Measurements from ENCODE around the gene ETV6. TPM values are rescaled to one million over a fixed set of nuclear protein-coding genes. Genes with fewer than 3 reads are reported as not detected.

The ETV6 gene
- total RNA-seq, 1 experiment from 2014 or later = 17.2 TPM

DNA sequence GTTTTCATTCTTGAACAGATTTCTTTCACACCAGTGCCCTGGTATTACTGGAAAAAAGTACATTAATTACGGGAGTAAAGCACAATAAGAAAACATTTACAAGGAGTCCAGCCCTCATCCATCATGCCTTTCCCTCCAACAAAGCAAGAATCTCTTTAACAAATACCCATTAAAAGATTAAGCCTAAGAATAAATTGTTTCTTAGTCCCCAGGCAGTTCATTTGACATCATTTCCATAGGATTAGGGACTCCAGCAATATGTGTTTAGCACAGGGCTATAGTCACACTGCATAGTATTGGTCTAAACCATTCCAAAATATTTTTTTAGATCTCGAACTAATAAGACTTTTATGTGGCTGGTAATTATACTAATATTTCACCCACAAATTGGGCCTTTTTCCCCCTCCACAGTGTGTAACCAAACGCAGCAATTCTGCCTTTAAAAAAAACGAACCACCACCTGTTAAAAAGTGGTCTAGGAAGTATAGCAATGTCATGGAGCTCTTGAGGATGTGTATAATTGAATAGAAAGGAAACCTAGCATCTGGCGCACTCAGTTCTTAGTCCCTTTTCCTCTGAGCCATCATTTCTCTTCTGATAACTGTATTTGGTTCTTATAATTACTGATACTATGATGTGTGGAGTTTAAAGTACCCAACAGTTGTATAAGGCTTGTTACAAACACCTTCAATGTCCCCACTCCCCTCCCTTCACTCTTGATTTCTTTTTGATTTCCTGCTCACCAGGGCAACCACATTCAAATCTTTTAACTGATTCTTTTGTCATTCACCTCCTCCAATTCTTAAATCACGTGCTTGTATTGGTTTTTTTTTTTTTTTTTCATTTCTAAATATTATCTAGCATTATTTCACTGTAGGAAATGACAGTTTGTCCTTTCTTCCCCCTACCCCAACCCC lies 138.7 kb downstream of the ETV6 start:
- ChIA-PET CTCF (no interaction called here), POLR2A (no interaction called here)
- TF ChIP-seq CTCF (IDR thresholded peaks at IDR 0.05) = no peak
- no peak for TF ChIP-seq POLR2AphosphoS5 (IDR thresholded peaks at IDR 0.05; ENCODE audit: low read depth, low read length)
- DNase-seq (ENCODE audit: low read depth, low spot score) (no peak), ATAC-seq (no peak)
- in situ Hi-C loops (cut with HindIII; ENCODE audit: low pct_unique_long_range_greater_than_20kb, low sequenced_read_pairs) = no loop called here
- no peak overlapping the region for H3K4me3 ChIP-seq (ENCODE audit: low read depth in 2 of 2, low read length in 2 of 2)
- H3K27me3 ChIP-seq (ENCODE audit: control insufficient read depth, insufficient read depth, low read length) = no peaks in the 10 kb centered on the region
- intact Hi-C loops (cut with micrococcal nuclease; ENCODE audit: unreplicated experiment) = no loop called here
- no peaks in the 10 kb centered on the region for H3K36me3 ChIP-seq (ENCODE audit: control insufficient read depth, insufficient read depth, low read length)
- H3K4me1 ChIP-seq (ENCODE audit: control insufficient read depth, insufficient read depth, low read length) = no peaks in the 10 kb centered on the region
- no peak overlapping the region for H3K27ac ChIP-seq (ENCODE audit: low read length)
- H3K9me3 ChIP-seq (ENCODE audit: control insufficient read depth, insufficient read depth, low read depth, low read length) = no peaks in the 10 kb centered on the region
- no TSS peak for BruUV-seq (replicated peaks)

GRCh38 chr12:11793921-11794710 lies 144.6 kb downstream of the ETV6 start:
- ATAC-seq = no peak
- TF ChIP-seq TCF7L2 (IDR thresholded peaks at IDR 0.05; ENCODE audit: low read depth, low read length) (no peak), CTCF (IDR thresholded peaks at IDR 0.05) (no peak), SIN3A (IDR thresholded peaks at IDR 0.05; ENCODE audit: borderline replicate concordance, insufficient read depth, low read depth, low read length) (no peak)
- TF ChIP-seq, protein P1, sequence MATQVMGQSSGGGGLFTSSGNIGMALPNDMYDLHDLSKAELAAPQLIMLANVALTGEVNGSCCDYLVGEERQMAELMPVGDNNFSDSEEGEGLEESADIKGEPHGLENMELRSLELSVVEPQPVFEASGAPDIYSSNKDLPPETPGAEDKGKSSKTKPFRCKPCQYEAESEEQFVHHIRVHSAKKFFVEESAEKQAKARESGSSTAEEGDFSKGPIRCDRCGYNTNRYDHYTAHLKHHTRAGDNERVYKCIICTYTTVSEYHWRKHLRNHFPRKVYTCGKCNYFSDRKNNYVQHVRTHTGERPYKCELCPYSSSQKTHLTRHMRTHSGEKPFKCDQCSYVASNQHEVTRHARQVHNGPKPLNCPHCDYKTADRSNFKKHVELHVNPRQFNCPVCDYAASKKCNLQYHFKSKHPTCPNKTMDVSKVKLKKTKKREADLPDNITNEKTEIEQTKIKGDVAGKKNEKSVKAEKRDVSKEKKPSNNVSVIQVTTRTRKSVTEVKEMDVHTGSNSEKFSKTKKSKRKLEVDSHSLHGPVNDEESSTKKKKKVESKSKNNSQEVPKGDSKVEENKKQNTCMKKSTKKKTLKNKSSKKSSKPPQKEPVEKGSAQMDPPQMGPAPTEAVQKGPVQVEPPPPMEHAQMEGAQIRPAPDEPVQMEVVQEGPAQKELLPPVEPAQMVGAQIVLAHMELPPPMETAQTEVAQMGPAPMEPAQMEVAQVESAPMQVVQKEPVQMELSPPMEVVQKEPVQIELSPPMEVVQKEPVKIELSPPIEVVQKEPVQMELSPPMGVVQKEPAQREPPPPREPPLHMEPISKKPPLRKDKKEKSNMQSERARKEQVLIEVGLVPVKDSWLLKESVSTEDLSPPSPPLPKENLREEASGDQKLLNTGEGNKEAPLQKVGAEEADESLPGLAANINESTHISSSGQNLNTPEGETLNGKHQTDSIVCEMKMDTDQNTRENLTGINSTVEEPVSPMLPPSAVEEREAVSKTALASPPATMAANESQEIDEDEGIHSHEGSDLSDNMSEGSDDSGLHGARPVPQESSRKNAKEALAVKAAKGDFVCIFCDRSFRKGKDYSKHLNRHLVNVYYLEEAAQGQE (IDR thresholded peaks at IDR 0.05; ENCODE audit: insufficient read depth in 1 of 2, low read depth in 2 of 2, low read length in 1 of 2) = no peak
- BruUV-seq (replicated peaks) = no TSS peak
- no peaks in the 10 kb centered on the region for H3K9me3 ChIP-seq (ENCODE audit: control insufficient read depth, insufficient read depth, low read depth, low read length)
- H3K27me3 ChIP-seq (ENCODE audit: control insufficient read depth, insufficient read depth, low read length) = no peaks in the 10 kb centered on the region
- peaks cover 5% of the 10 kb centered on the region; the same call in 1 of the 2 replicates for H3K4me1 ChIP-seq (ENCODE audit: control insufficient read depth, insufficient read depth, low read length)
- CTCF ChIA-PET = no interaction called here
- POLR2A ChIA-PET = no interaction called here
- H3K4me3 ChIP-seq (ENCODE audit: low read depth in 2 of 2, low read length in 2 of 2) = no peak overlapping the region
- H3K27ac ChIP-seq (ENCODE audit: low read length) = no peak overlapping the region
- H3K36me3 ChIP-seq (ENCODE audit: control insufficient read depth, insufficient read depth, low read length) = no peaks in the 10 kb centered on the region
- no peak for DNase-seq (ENCODE audit: low read depth, low spot score)
- in situ Hi-C loops (cut with HindIII; ENCODE audit: low pct_unique_long_range_greater_than_20kb, low sequenced_read_pairs) = no loop called here
- intact Hi-C loops (cut with micrococcal nuclease; ENCODE audit: unreplicated experiment) = no loop called here

Measured in Panc1 (cell line).